Natural killer cell treated with Interleukin-12 subunit alpha and Interleukin-12 subunit beta and Interleukin-15 and Interleukin-18, amount 100 ng/mL, for 72 hours (primary cell): Measurements from ENCODE around the gene ATP2B2. TPM values are rescaled to one million over a fixed set of nuclear protein-coding genes. Genes with fewer than 3 reads are reported as not detected.

Source experiments
- ATAC-seq, 2 donors: fragments of 150-1000 bp; cut with Tn5 transposase in 1 of 2; sonication (Bioruptor Pico), chemical (Tn5 transposase) in 1 of 2; 2 replicates each; pipeline ENCODE4 v1.10.0; 2021
- DNase-seq: peaks from one replicate; pipeline ENCODE4 v3.0.0; 2022; ENCODE audit warnings: low spot score
- H3K27ac Mint-ChIP-seq, 2 donors: 1 replicate in 1 of 2; 2 replicates in 1 of 2; pipeline ENCODE4 v1.8.0; 2022; ENCODE audit warnings: mixed read lengths in 2 of 2, mild to moderate bottlenecking in 1 of 2, moderate library complexity in 1 of 2
- H3K27me3 Mint-ChIP-seq, 2 donors: 1 replicate in 1 of 2; 2 replicates in 1 of 2; pipeline ENCODE4 v1.8.0; 2022; ENCODE audit warnings: mixed read lengths in 2 of 2
- H3K36me3 Mint-ChIP-seq: one replicate; pipeline ENCODE4 v1.8.0; 2022; ENCODE audit warnings: mixed read lengths
- H3K4me1 Mint-ChIP-seq, 2 donors: 1 replicate in 1 of 2; 2 replicates in 1 of 2; pipeline ENCODE4 v1.8.0; 2022; ENCODE audit warnings: low read depth in 2 of 2, mixed read lengths in 2 of 2, mild to moderate bottlenecking in 1 of 2
- H3K4me3 Mint-ChIP-seq: one replicate; pipeline ENCODE4 v1.8.0; 2022; ENCODE audit warnings: mixed read lengths
- H3K9me3 Mint-ChIP-seq: 2 replicates; pipeline ENCODE4 v1.8.0; 2022; ENCODE audit warnings: mixed read lengths
- total RNA-seq, 2 donors: library from RNA; stranded (reverse); gene quantifications; one replicate each; pipeline ENCODE4 v1.2.3, GENCODE V29; 2022

ATP2B2 gene
- total RNA-seq, 2 donors from 2014 or later: not detected

GRCh38 chr3:10327592-10327991 is 177.8 kb downstream of the ATP2B2 start:
- Mint-ChIP-seq H3K4me1 (no peaks in the 10 kb centered on the region), H3K27me3 (peaks cover 31% of the 10 kb centered on the region in 2 donors), H3K4me3 (no peak overlapping the region), H3K27ac (no peak overlapping the region), H3K9me3 (no peaks in the 10 kb centered on the region), H3K36me3 (no peaks in the 10 kb centered on the region)
- ATAC-seq (no peak), DNase-seq (no peak)

GRCh38 chr3:10322352-10322710 is 183.1 kb downstream of the ATP2B2 start:
- Mint-ChIP-seq H3K36me3 (no peaks in the 10 kb centered on the region), H3K27me3 (peaks cover 11 to 19% of the 10 kb centered on the region in 2 donors), H3K4me3 (no peak overlapping the region), H3K4me1 (peaks cover 9 to 21% of the 10 kb centered on the region in 2 donors), H3K9me3 (no peaks in the 10 kb centered on the region), H3K27ac (no peak overlapping the region)
- DNase-seq (no peak), ATAC-seq (no peak)

- Mint-ChIP-seq H3K4me1 (peaks cover 9 to 21% of the 10 kb centered on the region in 2 donors), H3K27me3 (peaks cover 10 to 17% of the 10 kb centered on the region in 2 donors), H3K27ac (peak overlapping the region; percentile 78 to 88), H3K36me3 (no peaks in the 10 kb centered on the region), H3K4me3 (peak overlapping the region; percentile 69), H3K9me3 (no peaks in the 10 kb centered on the region)
- DNase-seq: no peak
- no peak for ATAC-seq
These were observed 183.6 kb downstream of the ATP2B2 start for GRCh38 chr3:10321630-10322351.

- peak overlapping the region; percentile 78 to 88 for H3K27ac Mint-ChIP-seq
- H3K27me3 Mint-ChIP-seq: peaks cover 2 to 9% of the 10 kb centered on the region in 2 donors
- no peaks in the 10 kb centered on the region for H3K36me3 Mint-ChIP-seq
- H3K4me3 Mint-ChIP-seq: peak overlapping the region; percentile 88
- peaks cover 9 to 27% of the 10 kb centered on the region in 2 donors for H3K4me1 Mint-ChIP-seq
- DNase-seq: peak; percentile 25
- ATAC-seq: no peak
- no peaks in the 10 kb centered on the region for H3K9me3 Mint-ChIP-seq
These were observed 185.1 kb downstream of the ATP2B2 start for GRCh38 chr3:10320320-10320677.

GRCh38 chr3:10319804-10320203 is 185.6 kb downstream of the ATP2B2 start:
- ATAC-seq: no peak
- Mint-ChIP-seq H3K9me3 (no peaks in the 10 kb centered on the region), H3K4me3 (peak overlapping the region; percentile 88), H3K27ac (peak overlapping the region; percentile 78 to 88), H3K27me3 (peaks cover 0 to 4% of the 10 kb centered on the region in 2 donors), H3K36me3 (no peaks in the 10 kb centered on the region), H3K4me1 (peaks cover 9 to 27% of the 10 kb centered on the region in 2 donors)
- DNase-seq: no peak

- peak overlapping the region; percentile 68 to 88 for H3K27ac Mint-ChIP-seq
- no peaks in the 10 kb centered on the region for H3K27me3 Mint-ChIP-seq
- peaks cover 13 to 30% of the 10 kb centered on the region in 2 donors for H3K4me1 Mint-ChIP-seq
- peaks cover 5% of the 10 kb centered on the region for H3K36me3 Mint-ChIP-seq
- DNase-seq: peak; percentile 13
- H3K4me3 Mint-ChIP-seq: peak overlapping the region; percentile 88
- no peaks in the 10 kb centered on the region for H3K9me3 Mint-ChIP-seq
- no peak for ATAC-seq
These were observed 186.1 kb downstream of the ATP2B2 start for GRCh38 chr3:10319251-10319650.

- H3K4me1 Mint-ChIP-seq: peaks cover 13 to 32% of the 10 kb centered on the region in 2 donors
- H3K4me3 Mint-ChIP-seq: peak overlapping the region; percentile 6
- no peaks in the 10 kb centered on the region for H3K27me3 Mint-ChIP-seq
- no peak overlapping the region for H3K27ac Mint-ChIP-seq
- no peaks in the 10 kb centered on the region for H3K9me3 Mint-ChIP-seq
- ATAC-seq (no peak), DNase-seq (no peak)
- H3K36me3 Mint-ChIP-seq: peaks cover 11% of the 10 kb centered on the region
These were observed 187.4 kb downstream of the ATP2B2 start for GRCh38 chr3:10317961-10318350.

- Mint-ChIP-seq H3K4me3 (no peak overlapping the region), H3K36me3 (peaks cover 11% of the 10 kb centered on the region), H3K4me1 (peaks cover 13 to 32% of the 10 kb centered on the region in 2 donors), H3K27me3 (no peaks in the 10 kb centered on the region), H3K9me3 (no peaks in the 10 kb centered on the region), H3K27ac (no peak overlapping the region)
- ATAC-seq (no peak), DNase-seq (no peak)
These were observed 187.9 kb downstream of the ATP2B2 start for GRCh38 chr3:10317311-10317960.

GRCh38 chr3:10315771-10316344 is 189.5 kb downstream of the ATP2B2 start:
- Mint-ChIP-seq H3K27ac (no peak overlapping the region), H3K4me3 (no peak overlapping the region), H3K9me3 (no peaks in the 10 kb centered on the region), H3K4me1 (peaks cover 14 to 29% of the 10 kb centered on the region in 2 donors), H3K36me3 (peaks cover 11% of the 10 kb centered on the region), H3K27me3 (no peaks in the 10 kb centered on the region)
- ATAC-seq: no peak
- DNase-seq: peak; percentile 16

- ATAC-seq (no peak), DNase-seq (peak; percentile 28)
- Mint-ChIP-seq H3K27me3 (no peaks in the 10 kb centered on the region), H3K27ac (no peak overlapping the region), H3K4me3 (no peak overlapping the region), H3K4me1 (peaks cover 21 to 35% of the 10 kb centered on the region in 2 donors), H3K36me3 (peaks cover 11% of the 10 kb centered on the region), H3K9me3 (no peaks in the 10 kb centered on the region)
These were observed 190.3 kb downstream of the ATP2B2 start for GRCh38 chr3:10315101-10315500.

- H3K4me3 Mint-ChIP-seq: no peak overlapping the region
- peaks cover 22 to 25% of the 10 kb centered on the region in 2 donors for H3K4me1 Mint-ChIP-seq
- H3K9me3 Mint-ChIP-seq: no peaks in the 10 kb centered on the region
- H3K36me3 Mint-ChIP-seq: peaks cover 24% of the 10 kb centered on the region
- ATAC-seq: no peak
- H3K27ac Mint-ChIP-seq: peak overlapping the region in 1 of 2 donors; percentile 12
- DNase-seq: peak; percentile 5
- no peaks in the 10 kb centered on the region for H3K27me3 Mint-ChIP-seq
These were observed 192.5 kb downstream of the ATP2B2 start for GRCh38 chr3:10312861-10313260.

- H3K27me3 Mint-ChIP-seq: no peaks in the 10 kb centered on the region
- no peak overlapping the region for H3K27ac Mint-ChIP-seq
- DNase-seq (peak; percentile 25), ATAC-seq (no peak)
- peaks cover 26% of the 10 kb centered on the region for H3K36me3 Mint-ChIP-seq
- H3K4me1 Mint-ChIP-seq: peaks cover 21 to 22% of the 10 kb centered on the region in 2 donors
- no peak overlapping the region for H3K4me3 Mint-ChIP-seq
- H3K9me3 Mint-ChIP-seq: no peaks in the 10 kb centered on the region
These were observed 193.0 kb downstream of the ATP2B2 start for GRCh38 chr3:10312391-10312790.

- no peaks in the 10 kb centered on the region for H3K27me3 Mint-ChIP-seq
- peaks cover 20 to 22% of the 10 kb centered on the region in 2 donors for H3K4me1 Mint-ChIP-seq
- no peak overlapping the region for H3K4me3 Mint-ChIP-seq
- no peaks in the 10 kb centered on the region for H3K9me3 Mint-ChIP-seq
- peaks cover 26% of the 10 kb centered on the region for H3K36me3 Mint-ChIP-seq
- H3K27ac Mint-ChIP-seq: no peak overlapping the region
- peak in 1 of 2 donors; percentile 48 for ATAC-seq
- DNase-seq: peak; percentile 42
These were observed 193.7 kb downstream of the ATP2B2 start for GRCh38 chr3:10311710-10312109.

- no peaks in the 10 kb centered on the region for H3K9me3 Mint-ChIP-seq
- peak in 1 of 2 donors; percentile 58 for ATAC-seq
- H3K4me3 Mint-ChIP-seq: no peak overlapping the region
- H3K27me3 Mint-ChIP-seq: no peaks in the 10 kb centered on the region
- no peak for DNase-seq
- peak overlapping the region; percentile 9 to 33 for H3K27ac Mint-ChIP-seq
- peaks cover 14 to 22% of the 10 kb centered on the region in 2 donors for H3K4me1 Mint-ChIP-seq
- peaks cover 32% of the 10 kb centered on the region for H3K36me3 Mint-ChIP-seq
These were observed 194.8 kb downstream of the ATP2B2 start for GRCh38 chr3:10310578-10310977.
